ENCODE data around the gene FARP1.

FARP1 gene

DNA sequence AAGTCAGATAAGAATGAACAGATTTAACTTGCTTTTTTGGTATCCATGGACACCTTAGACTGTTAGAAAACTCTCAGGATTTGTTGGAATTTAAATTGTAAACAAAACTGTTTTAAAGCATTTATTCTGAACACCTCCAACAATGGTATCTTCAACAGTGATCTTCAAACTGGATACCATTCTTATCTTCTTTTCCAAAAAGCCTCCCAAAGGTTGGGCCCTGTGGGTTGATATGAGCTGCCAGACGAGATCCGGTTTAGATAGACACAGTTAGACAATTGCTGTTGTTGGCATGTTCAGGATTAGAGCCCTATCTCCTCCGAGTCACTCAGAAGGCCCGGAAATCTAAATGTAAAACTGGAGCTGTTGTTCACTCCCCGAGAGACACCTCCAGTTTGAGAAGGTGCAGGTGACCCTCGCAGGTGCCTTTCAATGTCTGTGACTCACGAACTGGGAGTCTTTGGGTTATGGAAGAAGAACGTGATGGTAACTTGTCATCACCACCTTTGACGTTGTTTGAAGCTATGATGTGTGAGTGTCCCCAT is 177.7 kb downstream of the FARP1 start (continued):
- TF ChIP-seq, protein P1, sequence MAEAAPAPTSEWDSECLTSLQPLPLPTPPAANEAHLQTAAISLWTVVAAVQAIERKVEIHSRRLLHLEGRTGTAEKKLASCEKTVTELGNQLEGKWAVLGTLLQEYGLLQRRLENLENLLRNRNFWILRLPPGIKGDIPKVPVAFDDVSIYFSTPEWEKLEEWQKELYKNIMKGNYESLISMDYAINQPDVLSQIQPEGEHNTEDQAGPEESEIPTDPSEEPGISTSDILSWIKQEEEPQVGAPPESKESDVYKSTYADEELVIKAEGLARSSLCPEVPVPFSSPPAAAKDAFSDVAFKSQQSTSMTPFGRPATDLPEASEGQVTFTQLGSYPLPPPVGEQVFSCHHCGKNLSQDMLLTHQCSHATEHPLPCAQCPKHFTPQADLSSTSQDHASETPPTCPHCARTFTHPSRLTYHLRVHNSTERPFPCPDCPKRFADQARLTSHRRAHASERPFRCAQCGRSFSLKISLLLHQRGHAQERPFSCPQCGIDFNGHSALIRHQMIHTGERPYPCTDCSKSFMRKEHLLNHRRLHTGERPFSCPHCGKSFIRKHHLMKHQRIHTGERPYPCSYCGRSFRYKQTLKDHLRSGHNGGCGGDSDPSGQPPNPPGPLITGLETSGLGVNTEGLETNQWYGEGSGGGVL (tag by site-specific recombination; IDR thresholded peaks at IDR 0.05), result no peak

DNA sequence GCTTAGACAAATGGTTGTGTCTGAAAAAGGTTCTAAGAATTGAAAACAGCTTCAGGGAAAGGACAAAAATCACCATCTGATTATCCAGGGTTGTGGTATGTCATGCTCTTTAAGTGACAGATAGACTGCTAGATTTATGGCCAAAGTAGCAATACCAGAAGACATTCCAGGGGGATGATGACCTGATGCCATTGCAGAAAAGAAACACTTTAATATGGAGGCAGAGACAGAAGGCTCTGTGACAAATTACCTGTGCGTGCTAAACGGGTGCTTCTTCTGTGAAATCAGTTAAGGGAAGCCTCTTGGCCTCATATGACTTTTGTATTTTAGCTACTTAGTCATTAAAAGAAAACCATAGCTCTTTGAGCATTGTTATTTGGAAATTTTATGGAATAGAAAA is 178.5 kb downstream of the FARP1 start:
- TF ChIP-seq ZNF664 (tag by site-specific recombination; IDR thresholded peaks at IDR 0.05), result no peak
- no peak for TF ChIP-seq ZNF747 (tag by site-specific recombination; IDR thresholded peaks at IDR 0.05)
- no peak for TF ChIP-seq ZNF600 (tag by site-specific recombination; IDR thresholded peaks at IDR 0.05)
- no peak for TF ChIP-seq SALL2 (tag by site-specific recombination; IDR thresholded peaks at IDR 0.05; ENCODE audit: borderline replicate concordance)
- no peak for TF ChIP-seq SP3 (tag by site-specific recombination; IDR thresholded peaks at IDR 0.05)
- TF ChIP-seq, protein P2, sequence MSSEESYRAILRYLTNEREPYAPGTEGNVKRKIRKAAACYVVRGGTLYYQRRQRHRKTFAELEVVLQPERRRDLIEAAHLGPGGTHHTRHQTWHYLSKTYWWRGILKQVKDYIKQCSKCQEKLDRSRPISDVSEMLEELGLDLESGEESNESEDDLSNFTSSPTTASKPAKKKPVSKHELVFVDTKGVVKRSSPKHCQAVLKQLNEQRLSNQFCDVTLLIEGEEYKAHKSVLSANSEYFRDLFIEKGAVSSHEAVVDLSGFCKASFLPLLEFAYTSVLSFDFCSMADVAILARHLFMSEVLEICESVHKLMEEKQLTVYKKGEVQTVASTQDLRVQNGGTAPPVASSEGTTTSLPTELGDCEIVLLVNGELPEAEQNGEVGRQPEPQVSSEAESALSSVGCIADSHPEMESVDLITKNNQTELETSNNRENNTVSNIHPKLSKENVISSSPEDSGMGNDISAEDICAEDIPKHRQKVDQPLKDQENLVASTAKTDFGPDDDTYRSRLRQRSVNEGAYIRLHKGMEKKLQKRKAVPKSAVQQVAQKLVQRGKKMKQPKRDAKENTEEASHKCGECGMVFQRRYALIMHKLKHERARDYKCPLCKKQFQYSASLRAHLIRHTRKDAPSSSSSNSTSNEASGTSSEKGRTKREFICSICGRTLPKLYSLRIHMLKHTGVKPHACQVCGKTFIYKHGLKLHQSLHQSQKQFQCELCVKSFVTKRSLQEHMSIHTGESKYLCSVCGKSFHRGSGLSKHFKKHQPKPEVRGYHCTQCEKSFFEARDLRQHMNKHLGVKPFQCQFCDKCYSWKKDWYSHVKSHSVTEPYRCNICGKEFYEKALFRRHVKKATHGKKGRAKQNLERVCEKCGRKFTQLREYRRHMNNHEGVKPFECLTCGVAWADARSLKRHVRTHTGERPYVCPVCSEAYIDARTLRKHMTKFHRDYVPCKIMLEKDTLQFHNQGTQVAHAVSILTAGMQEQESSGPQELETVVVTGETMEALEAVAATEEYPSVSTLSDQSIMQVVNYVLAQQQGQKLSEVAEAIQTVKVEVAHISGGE (tag by site-specific recombination; conservative IDR thresholded peaks at IDR 0.05; ENCODE audit: low read depth), result no peak
- no peak for TF ChIP-seq ZNF530 (tag by site-specific recombination; IDR thresholded peaks at IDR 0.05; ENCODE audit: low read depth)
- TF ChIP-seq ZNF571 (tag by site-specific recombination; IDR thresholded peaks at IDR 0.05), result no peak
- H3K9me3 ChIP-seq (ENCODE audit: control insufficient read depth, insufficient read depth, low read depth, low read length), result no peaks in the 10 kb centered on the region
- ChIA-PET POLR2A (no interaction called here), CTCF (interaction anchor here (0.6 kb wide), 1 partner anchor 332 kb away, joined by 3 read pairs; no protein-coding TSS in a partner anchor)
- no peak overlapping the region for H3K27ac ChIP-seq (ENCODE audit: extremely low read depth, low read depth, low read length)
- H3K36me3 ChIP-seq (ENCODE audit: control insufficient read depth in 2 of 2, insufficient read depth in 1 of 2, low read length in 2 of 2), result no peaks in the 10 kb centered on the region
- H3K4me1 ChIP-seq (ENCODE audit: control insufficient read depth, insufficient read depth, low read length), result peaks cover 32% of the 10 kb centered on the region
- H3K4me3 ChIP-seq (ENCODE audit: low read depth, low read length), result no peak overlapping the region

DNA sequence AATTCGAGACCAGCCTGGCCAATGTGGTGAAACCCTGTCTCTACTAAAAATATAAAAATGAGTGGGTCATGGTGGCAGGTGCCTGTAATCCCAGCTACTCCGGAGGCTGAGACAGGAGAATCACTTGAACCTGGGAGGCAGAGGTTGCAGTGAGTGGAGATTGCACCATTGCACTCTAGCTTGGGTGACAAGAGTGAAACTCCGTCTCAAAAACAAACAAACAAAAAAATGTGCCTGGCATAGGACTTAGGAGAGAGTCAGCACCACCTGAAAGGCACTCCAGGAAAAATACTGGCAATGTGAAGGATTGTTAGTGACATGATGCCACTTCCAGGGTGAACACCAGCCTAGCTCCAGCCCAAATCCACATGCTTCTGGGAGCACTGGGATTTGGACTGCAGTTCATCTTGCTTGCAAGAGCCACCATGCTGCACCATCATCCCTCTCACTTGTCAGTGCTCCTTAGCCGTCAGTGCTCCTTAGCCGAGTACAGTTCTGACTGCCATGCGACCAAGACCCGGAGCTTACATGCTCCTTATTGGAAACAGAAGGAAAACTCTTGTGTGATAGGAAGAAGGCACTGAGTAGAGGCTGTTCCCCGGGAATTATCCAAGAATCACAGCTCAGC is 179.3 kb downstream of the FARP1 start:
- H3K4me1 ChIP-seq (ENCODE audit: control insufficient read depth, insufficient read depth, low read length), result peaks cover 34% of the 10 kb centered on the region
- TF ChIP-seq TCF7L2 (IDR thresholded peaks at IDR 0.05; ENCODE audit: borderline replicate concordance, low read depth, low read length), result no peak
- TF ChIP-seq, protein P3, sequence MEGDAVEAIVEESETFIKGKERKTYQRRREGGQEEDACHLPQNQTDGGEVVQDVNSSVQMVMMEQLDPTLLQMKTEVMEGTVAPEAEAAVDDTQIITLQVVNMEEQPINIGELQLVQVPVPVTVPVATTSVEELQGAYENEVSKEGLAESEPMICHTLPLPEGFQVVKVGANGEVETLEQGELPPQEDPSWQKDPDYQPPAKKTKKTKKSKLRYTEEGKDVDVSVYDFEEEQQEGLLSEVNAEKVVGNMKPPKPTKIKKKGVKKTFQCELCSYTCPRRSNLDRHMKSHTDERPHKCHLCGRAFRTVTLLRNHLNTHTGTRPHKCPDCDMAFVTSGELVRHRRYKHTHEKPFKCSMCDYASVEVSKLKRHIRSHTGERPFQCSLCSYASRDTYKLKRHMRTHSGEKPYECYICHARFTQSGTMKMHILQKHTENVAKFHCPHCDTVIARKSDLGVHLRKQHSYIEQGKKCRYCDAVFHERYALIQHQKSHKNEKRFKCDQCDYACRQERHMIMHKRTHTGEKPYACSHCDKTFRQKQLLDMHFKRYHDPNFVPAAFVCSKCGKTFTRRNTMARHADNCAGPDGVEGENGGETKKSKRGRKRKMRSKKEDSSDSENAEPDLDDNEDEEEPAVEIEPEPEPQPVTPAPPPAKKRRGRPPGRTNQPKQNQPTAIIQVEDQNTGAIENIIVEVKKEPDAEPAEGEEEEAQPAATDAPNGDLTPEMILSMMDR (tag by site-specific recombination; IDR thresholded peaks at IDR 0.05), result no peak
- no peak for TF ChIP-seq ZNF350 (tag by site-specific recombination; IDR thresholded peaks at IDR 0.05)
- 0 out of 2 replicates have a peak, but pooled peaks have one; percentile 29 for TF ChIP-seq ZNF600 (tag by site-specific recombination; IDR thresholded peaks at IDR 0.05)
- TF ChIP-seq ZNF211 (tag by site-specific recombination; IDR thresholded peaks at IDR 0.05; ENCODE audit: low read depth), result no peak
- TF ChIP-seq ZSCAN16 (tag by site-specific recombination; IDR thresholded peaks at IDR 0.05), result no peak
- no peak for TF ChIP-seq ZNF138 (tag by site-specific recombination; IDR thresholded peaks at IDR 0.05; ENCODE audit: borderline replicate concordance)
- TF ChIP-seq ZNF510 (tag by site-specific recombination; IDR thresholded peaks at IDR 0.05; ENCODE audit: insufficient replicate concordance), result no peak
- TF ChIP-seq ZFP3 (tag by site-specific recombination; IDR thresholded peaks at IDR 0.05; ENCODE audit: low read depth), result no peak
- TF ChIP-seq ZNF394 (tag by site-specific recombination; IDR thresholded peaks at IDR 0.05; ENCODE audit: borderline replicate concordance), result peak; percentile 17; the same call in 1 of the 2 replicates
- no peak for TF ChIP-seq ZNF157 (tag by site-specific recombination; IDR thresholded peaks at IDR 0.05)
- TF ChIP-seq, protein P4, sequence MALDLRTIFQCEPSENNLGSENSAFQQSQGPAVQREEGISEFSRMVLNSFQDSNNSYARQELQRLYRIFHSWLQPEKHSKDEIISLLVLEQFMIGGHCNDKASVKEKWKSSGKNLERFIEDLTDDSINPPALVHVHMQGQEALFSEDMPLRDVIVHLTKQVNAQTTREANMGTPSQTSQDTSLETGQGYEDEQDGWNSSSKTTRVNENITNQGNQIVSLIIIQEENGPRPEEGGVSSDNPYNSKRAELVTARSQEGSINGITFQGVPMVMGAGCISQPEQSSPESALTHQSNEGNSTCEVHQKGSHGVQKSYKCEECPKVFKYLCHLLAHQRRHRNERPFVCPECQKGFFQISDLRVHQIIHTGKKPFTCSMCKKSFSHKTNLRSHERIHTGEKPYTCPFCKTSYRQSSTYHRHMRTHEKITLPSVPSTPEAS (tag by site-specific recombination; IDR thresholded peaks at IDR 0.05), result no peak
- no peak for TF ChIP-seq ZNF16 (tag by site-specific recombination; IDR thresholded peaks at IDR 0.05; ENCODE audit: low read depth)

More for the DNA sequence above, 179.3 kb downstream of the FARP1 start:
- H3K4me3 ChIP-seq (ENCODE audit: low read depth, low read length), result no peak overlapping the region
- ChIA-PET POLR2A (no interaction called here), CTCF (no interaction called here)
- no peak overlapping the region for H3K27ac ChIP-seq (ENCODE audit: extremely low read depth, low read depth, low read length)
- no peaks in the 10 kb centered on the region for H3K9me3 ChIP-seq (ENCODE audit: control insufficient read depth, insufficient read depth, low read depth, low read length)
- H3K36me3 ChIP-seq (ENCODE audit: control insufficient read depth in 2 of 2, insufficient read depth in 1 of 2, low read length in 2 of 2), result no peaks in the 10 kb centered on the region
